ENCODE data around the gene IL27RA. TPM values are rescaled to one million over a fixed set of nuclear protein-coding genes. Genes with fewer than 3 reads are reported as not detected.

The IL27RA gene
- total RNA-seq, 2 donors from 2014 or later, result 4.7 to 8.3 TPM

- H3K27me3 ChIP-seq (replicated peaks; ENCODE audit: insufficient read depth), result no peaks in the 10 kb centered on the region
- H3K4me1 ChIP-seq (replicated peaks), result peaks cover 13% of the 10 kb centered on the region
- no peaks in the 10 kb centered on the region for H3K36me3 ChIP-seq
- no peaks in the 10 kb centered on the region for H3K9me3 ChIP-seq
- WGBS, result 4% methylated on average over 43 of the region's 44 CpGs
- DNase-seq (ENCODE audit: low spot score), result peak; percentile 42
- H3K4me3 ChIP-seq, result peak overlapping the region; percentile 35 to 66
- H3K27ac ChIP-seq, result peak overlapping the region; percentile 76 to 91
- TF ChIP-seq POLR2A (IDR thresholded peaks at IDR 0.05) (no peak), POLR2AphosphoS5 (IDR thresholded peaks at IDR 0.05) (no peak), CTCF (IDR thresholded peaks at IDR 0.05) (no peak)
- intact Hi-C loops (cut with DNase I), result loop anchor here (2.0 to 5.0 kb wide), 3 partner anchors 43 to 193 kb away; partner anchors contain the start of genes PRKACA and RFX1
Observed at GRCh38 chr19:14073925-14074838, 42.6 kb downstream of the IL27RA start.

- no peak for DNase-seq (ENCODE audit: low spot score)
- intact Hi-C loops (cut with DNase I), result no loop called here
- Histone ChIP-seq H3K4me1 (replicated peaks) (no peaks in the 10 kb centered on the region), H3K27ac (no peak overlapping the region), H3K27me3 (replicated peaks; ENCODE audit: insufficient read depth) (no peaks in the 10 kb centered on the region), H3K4me3 (no peak overlapping the region), H3K36me3 (no peaks in the 10 kb centered on the region), H3K9me3 (no peaks in the 10 kb centered on the region)
- WGBS, result 94% methylated on average over 2 of the region's 2 CpGs
- no peak for TF ChIP-seq POLR2AphosphoS5 (IDR thresholded peaks at IDR 0.05)
Observed at GRCh38 chr19:14078411-14078810, 46.8 kb downstream of the IL27RA start.

GRCh38 chr19:14080887-14081796 lies 49.6 kb downstream of the IL27RA start:
- intact Hi-C loops (cut with DNase I), result loop anchor here (10.0 kb wide), 1 partner anchor 306 kb away; the partner anchor contains the start of gene C19orf53
- Histone ChIP-seq H3K4me3 (peak overlapping the region; percentile 70 to 88), H3K36me3 (no peaks in the 10 kb centered on the region), H3K27me3 (replicated peaks; ENCODE audit: insufficient read depth) (no peaks in the 10 kb centered on the region), H3K4me1 (replicated peaks) (no peaks in the 10 kb centered on the region), H3K9me3 (no peaks in the 10 kb centered on the region), H3K27ac (peak overlapping the region; percentile 87 to 91)
- WGBS, result under 1% methylated on average over 50 of the region's 50 CpGs
- DNase-seq (ENCODE audit: low spot score), result peak; percentile 99
- peak; percentile 83 for TF ChIP-seq POLR2A (IDR thresholded peaks at IDR 0.05)
- peak in 2 of 4 experiments; percentile 25 to 38 for TF ChIP-seq CTCF (IDR thresholded peaks at IDR 0.05)
- peak; percentile 99 for TF ChIP-seq POLR2AphosphoS5 (IDR thresholded peaks at IDR 0.05)

- intact Hi-C loops (cut with DNase I), result loop anchor here (10.0 kb wide), 1 partner anchor 307 kb away; the partner anchor contains the start of gene C19orf53
- no peaks in the 10 kb centered on the region for H3K27me3 ChIP-seq (replicated peaks; ENCODE audit: insufficient read depth)
- H3K27ac ChIP-seq, result peak overlapping the region; percentile 87 to 91
- peak; percentile 33 for DNase-seq (ENCODE audit: low spot score)
- no peaks in the 10 kb centered on the region for H3K9me3 ChIP-seq
- peak overlapping the region; percentile 70 to 88 for H3K4me3 ChIP-seq
- H3K36me3 ChIP-seq, result no peaks in the 10 kb centered on the region
- no peaks in the 10 kb centered on the region for H3K4me1 ChIP-seq (replicated peaks)
- TF ChIP-seq POLR2A (IDR thresholded peaks at IDR 0.05), result no peak
- no peak for TF ChIP-seq POLR2AphosphoS5 (IDR thresholded peaks at IDR 0.05)
- TF ChIP-seq CTCF (IDR thresholded peaks at IDR 0.05), result no peak
- WGBS, result 20% methylated on average over 24 of the region's 24 CpGs
Observed at GRCh38 chr19:14081797-14082674, 50.5 kb downstream of the IL27RA start.

All from prostate gland (tissue), 2 donors.